ENCODE results near the gene TMEM253.

- no peak for TF ChIP-seq POLR2A (IDR thresholded peaks at IDR 0.05)
- no peak for TF ChIP-seq CTCF (IDR thresholded peaks at IDR 0.05)
- TF ChIP-seq POLR2AphosphoS5 (IDR thresholded peaks at IDR 0.05): no peak
Measured at GRCh38 chr14:21105095-21105494, 4.2 kb downstream of the TMEM253 start.
